Activated CD8-positive, alpha-beta memory T cell treated with anti-CD3 and anti-CD28 coated beads, Interleukin-2, amount 50 U/mL, for 1 hour (primary cell): ENCODE results near the gene RAI1.

Experiments
- DNase-seq: peaks from one replicate; pipeline ENCODE4 v3.0.0-alpha.2; 2020; ENCODE audit errors: extremely low read depth

RAI1 gene

DNA sequence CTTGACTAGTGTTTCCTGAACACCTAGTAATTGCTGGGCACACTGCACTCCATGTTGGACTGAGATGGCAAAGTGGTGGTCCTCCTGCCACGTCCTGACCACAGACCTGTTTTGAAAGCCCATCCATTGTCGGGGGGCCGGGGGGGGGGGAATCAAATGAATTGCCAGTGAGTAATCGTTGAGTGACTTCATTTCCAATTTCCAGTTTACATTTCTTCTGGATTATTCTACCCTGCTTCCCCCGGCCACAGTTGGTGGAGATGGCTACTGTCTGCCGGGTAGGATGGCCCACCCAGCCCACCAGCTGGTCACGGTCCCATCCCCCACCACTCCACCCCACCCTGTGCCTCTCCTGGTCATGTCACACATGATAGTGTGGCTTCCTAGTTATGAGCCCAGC lies 18.2 kb downstream of the RAI1 start:
- DNase-seq = no peak

- no peak for DNase-seq
These were observed 19.2 kb downstream of the RAI1 start for GRCh38 chr17:17700251-17700969.

DNA sequence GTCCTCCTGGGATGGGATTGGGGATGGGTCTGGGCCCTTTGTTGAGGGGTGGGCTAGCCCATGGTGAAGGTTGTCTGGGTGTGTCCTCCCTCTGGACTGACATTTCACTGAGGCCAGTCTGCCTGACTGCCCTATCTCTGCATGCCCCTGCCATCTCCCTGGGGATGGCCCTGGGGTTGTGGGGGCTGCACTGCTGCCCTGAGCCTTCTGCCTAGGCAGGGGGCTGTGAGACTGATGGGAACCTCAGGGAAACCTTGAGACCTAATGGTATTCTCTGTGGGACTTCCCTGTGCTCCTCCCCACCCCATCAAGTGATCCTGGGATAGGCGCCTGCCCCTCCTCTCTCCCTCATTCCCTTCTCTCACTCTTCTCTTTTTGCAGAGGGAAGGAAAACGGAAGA lies 19.9 kb downstream of the RAI1 start:
- DNase-seq = no peak

- no peak for DNase-seq
These were observed 20.4 kb downstream of the RAI1 start for GRCh38 chr17:17701658-17702057.

- DNase-seq = no peak
These were observed 21.3 kb downstream of the RAI1 start for GRCh38 chr17:17702449-17703139.

GRCh38 chr17:17703140-17703919 lies 22.1 kb downstream of the RAI1 start:
- DNase-seq = no peak

- no peak for DNase-seq
These were observed 23.7 kb downstream of the RAI1 start for GRCh38 chr17:17704931-17705330.

- no peak for DNase-seq
These were observed 25.1 kb downstream of the RAI1 start for GRCh38 chr17:17706140-17707060.

DNA sequence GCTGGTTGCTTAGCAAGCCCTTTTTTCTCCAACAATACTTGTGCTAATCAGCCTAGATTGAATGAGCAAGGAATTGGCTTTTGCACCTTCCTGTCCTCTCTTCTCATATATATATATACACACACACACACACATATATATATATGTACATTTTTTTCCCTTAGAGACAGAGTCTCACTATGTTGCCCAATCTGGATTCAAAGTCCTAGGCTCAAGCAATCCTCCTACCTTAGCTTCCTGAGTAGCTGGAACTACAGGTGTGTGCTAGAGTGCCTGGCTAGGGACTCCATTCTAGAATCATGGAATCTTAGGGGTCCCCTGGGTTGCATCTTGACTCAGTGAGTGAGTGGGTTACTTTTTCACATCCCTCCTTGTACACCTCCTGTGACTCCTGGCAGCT lies 27.0 kb downstream of the RAI1 start:
- no peak for DNase-seq

GRCh38 chr17:17708816-17709215 lies 27.6 kb downstream of the RAI1 start:
- DNase-seq = no peak

- no peak for DNase-seq
These were observed 28.6 kb downstream of the RAI1 start for GRCh38 chr17:17709815-17710321.

DNA sequence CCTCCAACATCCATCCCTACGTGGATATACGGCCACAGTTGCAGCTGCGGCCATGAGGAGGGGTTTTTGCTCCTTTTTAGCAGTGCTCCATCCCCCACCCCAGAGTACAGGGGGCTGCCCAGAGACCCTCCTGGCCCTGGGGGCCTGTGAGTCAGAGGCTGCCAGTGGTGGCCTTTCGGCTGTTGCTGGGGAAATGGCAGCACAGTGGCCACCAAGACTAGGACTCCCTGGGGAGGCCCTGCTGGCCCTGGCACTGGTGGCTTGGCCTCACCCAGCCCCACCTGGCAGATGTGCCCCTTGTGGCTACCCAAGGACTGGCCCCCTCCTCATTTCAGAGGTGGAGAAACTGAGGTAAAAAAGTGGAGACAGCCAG lies 29.1 kb downstream of the RAI1 start:
- DNase-seq = no peak

DNA sequence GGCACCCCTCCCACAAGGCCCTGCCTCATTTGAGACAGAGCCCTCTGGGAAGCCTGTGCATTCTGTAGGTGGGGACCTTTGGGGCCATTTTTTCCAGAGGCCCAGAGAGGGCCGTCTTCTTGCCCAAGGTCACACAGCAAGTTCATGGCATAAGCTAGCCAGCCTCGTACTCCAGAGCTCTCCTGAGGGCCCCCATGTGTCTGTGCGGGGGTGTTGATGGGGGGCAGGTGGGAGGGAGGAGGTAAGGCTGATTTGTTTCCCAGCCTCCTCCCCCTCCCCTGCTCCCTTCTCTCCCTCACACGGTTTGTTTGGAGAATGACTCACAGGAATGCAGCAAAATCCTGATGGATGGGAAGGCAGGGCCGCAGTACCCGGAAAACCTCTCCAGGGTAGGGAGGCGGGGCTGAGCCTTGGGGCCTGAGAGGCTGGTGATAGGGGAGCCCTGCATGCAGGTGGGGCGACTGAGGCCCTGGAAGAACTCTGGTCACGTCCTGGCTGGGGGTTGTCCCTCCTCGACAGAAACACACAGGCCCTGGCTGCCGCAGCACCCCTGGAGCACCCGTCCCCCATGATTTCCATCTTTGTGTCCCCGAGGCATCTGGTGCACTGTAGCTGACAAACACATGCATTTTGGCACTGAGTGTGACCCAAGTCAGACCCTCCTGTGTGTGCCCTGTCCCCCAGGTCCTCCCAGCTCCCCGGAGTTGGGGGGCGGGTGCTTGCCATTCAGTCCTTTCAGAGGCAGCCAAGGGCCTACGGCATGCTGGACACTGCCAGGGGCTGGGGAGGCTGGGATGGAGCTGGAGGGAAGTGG lies 29.7 kb downstream of the RAI1 start:
- no peak for DNase-seq

DNA sequence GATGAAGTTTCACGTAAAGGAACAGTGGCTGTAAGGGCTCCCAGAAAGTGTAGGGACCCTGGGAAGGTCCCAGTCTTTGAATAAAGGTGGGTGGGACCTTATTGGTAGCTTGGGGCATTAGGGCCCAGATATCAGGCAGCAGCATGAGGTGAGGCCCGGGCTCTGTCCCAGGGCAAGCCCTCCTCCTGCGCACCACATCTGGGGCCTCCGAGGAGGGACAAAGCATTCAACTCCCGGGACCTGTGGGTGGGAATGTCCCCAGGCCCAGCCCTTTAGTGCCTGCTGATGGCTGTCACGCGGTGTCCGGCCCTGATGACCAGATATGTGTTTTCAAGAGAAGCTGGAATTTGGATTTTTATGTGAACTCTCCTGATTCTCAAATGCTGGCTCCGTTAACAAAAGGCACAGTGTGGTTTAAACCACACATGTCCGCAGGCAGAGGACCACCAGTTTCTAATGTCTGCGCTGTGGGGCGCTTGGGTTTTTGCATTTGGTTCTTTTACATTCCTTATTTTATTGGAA lies 30.4 kb downstream of the RAI1 start:
- DNase-seq = no peak

DNA sequence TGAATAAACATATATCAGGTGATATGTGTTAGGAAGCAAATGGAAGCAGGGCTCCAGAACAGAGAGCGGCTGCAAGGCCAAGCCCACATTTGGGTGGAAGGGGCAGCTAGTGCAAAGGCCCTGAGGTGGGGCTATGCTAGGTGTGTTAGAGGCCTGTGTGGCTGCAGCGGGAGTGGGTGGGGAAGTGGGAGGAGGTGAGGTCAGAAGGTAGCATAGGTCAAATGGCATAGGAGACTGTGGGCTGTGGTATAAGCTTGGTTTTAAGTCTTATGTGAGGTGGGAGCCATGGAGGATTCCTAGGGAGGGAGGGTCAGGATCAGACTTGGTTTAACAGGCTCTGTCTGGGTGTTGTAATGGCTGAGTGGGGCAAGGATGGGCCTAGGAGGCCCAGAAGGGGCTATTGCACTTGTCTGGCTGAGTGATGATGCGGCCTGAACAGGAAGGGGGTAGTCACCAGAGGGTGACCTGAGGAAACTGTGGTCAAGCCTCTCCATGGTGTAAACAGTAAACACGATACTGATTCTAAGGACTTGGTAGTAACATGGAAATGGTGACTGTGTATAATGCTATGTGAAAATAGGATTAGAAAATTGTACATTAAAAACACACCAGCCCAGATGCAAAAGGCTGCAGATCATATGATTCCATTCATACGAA lies 31.1 kb downstream of the RAI1 start:
- no peak for DNase-seq

DNA sequence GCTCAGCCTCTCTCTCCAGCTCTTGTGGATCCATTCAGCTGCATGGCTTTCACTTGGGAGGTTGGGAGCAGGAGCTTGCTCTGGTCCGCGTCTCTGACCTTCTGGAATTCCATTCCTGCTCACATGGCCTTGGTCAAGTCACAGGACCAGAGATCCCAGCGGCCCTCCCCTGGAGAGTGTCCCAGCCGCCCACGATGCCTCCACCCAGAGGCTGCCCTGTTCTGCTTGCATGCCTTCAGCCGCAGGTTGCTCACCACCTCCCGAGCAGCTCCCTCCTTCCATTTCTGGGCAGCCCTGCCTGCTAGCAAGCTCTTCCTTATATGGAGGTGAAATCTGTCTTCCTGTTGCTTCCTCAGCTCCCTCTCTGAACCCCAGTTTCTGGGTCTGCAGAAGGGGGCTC lies 32.6 kb downstream of the RAI1 start:
- DNase-seq = no peak

- DNase-seq = no peak
These were observed 33.1 kb downstream of the RAI1 start for GRCh38 chr17:17714261-17714866.

DNA sequence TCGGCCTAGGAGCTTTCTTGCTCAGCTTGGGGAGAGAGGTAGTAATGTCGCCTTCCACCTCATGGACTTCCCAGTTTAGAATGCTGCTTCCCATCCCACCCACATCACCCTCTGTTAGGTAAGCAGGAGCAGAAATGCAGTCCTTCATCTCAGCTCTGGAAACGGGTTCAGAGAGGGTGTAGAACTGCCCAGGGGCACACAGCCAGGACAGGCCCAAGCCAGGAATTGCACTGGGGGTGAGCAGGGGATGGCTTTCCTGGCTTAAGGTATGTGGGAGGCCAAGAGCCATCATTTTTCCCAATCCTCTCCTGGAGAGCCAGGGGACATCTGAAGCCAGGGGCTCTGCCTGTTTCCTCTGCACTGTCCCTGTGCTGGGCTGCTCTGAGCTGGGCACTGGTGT lies 33.6 kb downstream of the RAI1 start:
- no peak for DNase-seq

- DNase-seq = no peak
These were observed 35.7 kb downstream of the RAI1 start for GRCh38 chr17:17716837-17717523.
